KOPT-K1 (cell line): ENCODE results near the gene PAPPA2.

Source experiments
- H3K27ac ChIP-seq: fragments of 200-600 bp; sonication (generic); 2 replicates; pipeline ENCODE4 v1.5.1; 2016; ENCODE audit warnings: antibody characterized with exemption, mild to moderate bottlenecking, low read depth, low read length; ENCODE audit not compliant: poor library complexity, severe bottlenecking
- H3K36me3 ChIP-seq: fragments of 200-600 bp; sonication (generic); 2 replicates; pipeline ENCODE4 v1.5.1; 2017; ENCODE audit warnings: antibody characterized with exemption, mild to moderate bottlenecking, low read length, moderate library complexity; ENCODE audit not compliant: insufficient read depth
- H3K9me3 ChIP-seq: fragments of 200-600 bp; sonication (generic); 2 replicates; pipeline ENCODE4 v1.5.1; 2017; ENCODE audit warnings: antibody characterized with exemption, low read length, mild to moderate bottlenecking; ENCODE audit not compliant: insufficient read depth, poor library complexity, severe bottlenecking

The PAPPA2 gene

GRCh38 chr1:176696689-176697088 lies 233.7 kb downstream of the PAPPA2 start:
- no peak overlapping the region for H3K27ac ChIP-seq
- no peaks in the 10 kb centered on the region for H3K9me3 ChIP-seq
- H3K36me3 ChIP-seq: no peaks in the 10 kb centered on the region

GRCh38 chr1:176699821-176700220 lies 236.8 kb downstream of the PAPPA2 start:
- H3K27ac ChIP-seq: no peak overlapping the region
- H3K36me3 ChIP-seq: no peaks in the 10 kb centered on the region
- H3K9me3 ChIP-seq: no peaks in the 10 kb centered on the region

GRCh38 chr1:176701151-176701866 lies 238.3 kb downstream of the PAPPA2 start:
- no peak overlapping the region for H3K27ac ChIP-seq
- H3K9me3 ChIP-seq: no peaks in the 10 kb centered on the region
- H3K36me3 ChIP-seq: no peaks in the 10 kb centered on the region

- no peaks in the 10 kb centered on the region for H3K36me3 ChIP-seq
- H3K9me3 ChIP-seq: no peaks in the 10 kb centered on the region
- no peak overlapping the region for H3K27ac ChIP-seq
These were observed 239.9 kb downstream of the PAPPA2 start for GRCh38 chr1:176702901-176703300.

GRCh38 chr1:176705585-176705984 lies 242.6 kb downstream of the PAPPA2 start:
- Histone ChIP-seq H3K36me3 (no peaks in the 10 kb centered on the region), H3K9me3 (no peaks in the 10 kb centered on the region), H3K27ac (no peak overlapping the region)

GRCh38 chr1:176717066-176717750 lies 254.2 kb downstream of the PAPPA2 start:
- no peaks in the 10 kb centered on the region for H3K36me3 ChIP-seq
- no peak overlapping the region for H3K27ac ChIP-seq
- no peaks in the 10 kb centered on the region for H3K9me3 ChIP-seq

- Histone ChIP-seq H3K36me3 (no peaks in the 10 kb centered on the region), H3K27ac (no peak overlapping the region), H3K9me3 (no peaks in the 10 kb centered on the region)
These were observed 256.5 kb downstream of the PAPPA2 start for GRCh38 chr1:176719447-176719846.

GRCh38 chr1:176720838-176721237 lies 257.9 kb downstream of the PAPPA2 start:
- no peaks in the 10 kb centered on the region for H3K9me3 ChIP-seq
- no peaks in the 10 kb centered on the region for H3K36me3 ChIP-seq
- H3K27ac ChIP-seq: no peak overlapping the region

GRCh38 chr1:176733661-176734060 lies 270.7 kb downstream of the PAPPA2 start:
- Histone ChIP-seq H3K36me3 (no peaks in the 10 kb centered on the region), H3K27ac (no peak overlapping the region), H3K9me3 (no peaks in the 10 kb centered on the region)

- H3K9me3 ChIP-seq: no peaks in the 10 kb centered on the region
- no peak overlapping the region for H3K27ac ChIP-seq
- H3K36me3 ChIP-seq: no peaks in the 10 kb centered on the region
These were observed 272.2 kb downstream of the PAPPA2 start for GRCh38 chr1:176735201-176735600.

GRCh38 chr1:176736015-176736414 lies 273.0 kb downstream of the PAPPA2 start:
- Histone ChIP-seq H3K9me3 (no peaks in the 10 kb centered on the region), H3K36me3 (no peaks in the 10 kb centered on the region), H3K27ac (no peak overlapping the region)

- H3K27ac ChIP-seq: no peak overlapping the region
- H3K36me3 ChIP-seq: no peaks in the 10 kb centered on the region
- H3K9me3 ChIP-seq: no peaks in the 10 kb centered on the region
These were observed 278.2 kb downstream of the PAPPA2 start for GRCh38 chr1:176741181-176741580.

GRCh38 chr1:176742322-176742721 lies 279.3 kb downstream of the PAPPA2 start:
- no peaks in the 10 kb centered on the region for H3K36me3 ChIP-seq
- no peaks in the 10 kb centered on the region for H3K9me3 ChIP-seq
- no peak overlapping the region for H3K27ac ChIP-seq

- H3K9me3 ChIP-seq: no peaks in the 10 kb centered on the region
- H3K27ac ChIP-seq: no peak overlapping the region
- no peaks in the 10 kb centered on the region for H3K36me3 ChIP-seq
These were observed 281.2 kb downstream of the PAPPA2 start for GRCh38 chr1:176744142-176744541.

- H3K36me3 ChIP-seq: no peaks in the 10 kb centered on the region
- H3K9me3 ChIP-seq: no peaks in the 10 kb centered on the region
- no peak overlapping the region for H3K27ac ChIP-seq
These were observed 283.0 kb downstream of the PAPPA2 start for GRCh38 chr1:176745945-176746344.

GRCh38 chr1:176752505-176752904 lies 289.5 kb downstream of the PAPPA2 start:
- no peaks in the 10 kb centered on the region for H3K9me3 ChIP-seq
- no peak overlapping the region for H3K27ac ChIP-seq
- no peaks in the 10 kb centered on the region for H3K36me3 ChIP-seq
